ENCODE results near the gene FAM210B.
"Not testable (repeated sequence)": the region's sequence is repeated elsewhere in the genome, so short reads cannot be mapped to it uniquely, and the experiment has no call there.

The FAM210B gene

DNA sequence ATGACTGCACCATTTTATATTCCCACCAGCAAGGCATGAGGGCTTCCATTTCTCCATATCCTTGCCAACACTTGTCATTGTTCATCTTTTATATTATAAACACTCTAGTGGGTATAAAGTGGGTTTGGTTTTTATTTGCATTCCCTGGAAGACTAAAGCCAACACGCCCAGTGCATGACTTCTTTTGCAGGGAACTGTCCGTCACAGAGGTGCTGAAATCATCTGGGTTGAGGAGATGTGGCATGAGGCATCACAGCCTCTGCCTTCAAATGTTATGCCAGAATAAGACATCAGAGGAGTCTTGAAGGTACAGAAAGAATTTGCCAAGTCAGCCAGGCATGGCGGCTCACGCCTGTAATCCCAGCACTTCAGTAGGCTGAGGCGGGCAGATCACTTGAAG is 29.9 kb upstream of the FAM210B start:
- no peak for DNase-seq (ENCODE audit: low spot score)
- TF ChIP-seq, protein P1, sequence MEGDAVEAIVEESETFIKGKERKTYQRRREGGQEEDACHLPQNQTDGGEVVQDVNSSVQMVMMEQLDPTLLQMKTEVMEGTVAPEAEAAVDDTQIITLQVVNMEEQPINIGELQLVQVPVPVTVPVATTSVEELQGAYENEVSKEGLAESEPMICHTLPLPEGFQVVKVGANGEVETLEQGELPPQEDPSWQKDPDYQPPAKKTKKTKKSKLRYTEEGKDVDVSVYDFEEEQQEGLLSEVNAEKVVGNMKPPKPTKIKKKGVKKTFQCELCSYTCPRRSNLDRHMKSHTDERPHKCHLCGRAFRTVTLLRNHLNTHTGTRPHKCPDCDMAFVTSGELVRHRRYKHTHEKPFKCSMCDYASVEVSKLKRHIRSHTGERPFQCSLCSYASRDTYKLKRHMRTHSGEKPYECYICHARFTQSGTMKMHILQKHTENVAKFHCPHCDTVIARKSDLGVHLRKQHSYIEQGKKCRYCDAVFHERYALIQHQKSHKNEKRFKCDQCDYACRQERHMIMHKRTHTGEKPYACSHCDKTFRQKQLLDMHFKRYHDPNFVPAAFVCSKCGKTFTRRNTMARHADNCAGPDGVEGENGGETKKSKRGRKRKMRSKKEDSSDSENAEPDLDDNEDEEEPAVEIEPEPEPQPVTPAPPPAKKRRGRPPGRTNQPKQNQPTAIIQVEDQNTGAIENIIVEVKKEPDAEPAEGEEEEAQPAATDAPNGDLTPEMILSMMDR (IDR thresholded peaks at IDR 0.05; ENCODE audit: extremely low read depth, missing control alignments) = no peak

DNA sequence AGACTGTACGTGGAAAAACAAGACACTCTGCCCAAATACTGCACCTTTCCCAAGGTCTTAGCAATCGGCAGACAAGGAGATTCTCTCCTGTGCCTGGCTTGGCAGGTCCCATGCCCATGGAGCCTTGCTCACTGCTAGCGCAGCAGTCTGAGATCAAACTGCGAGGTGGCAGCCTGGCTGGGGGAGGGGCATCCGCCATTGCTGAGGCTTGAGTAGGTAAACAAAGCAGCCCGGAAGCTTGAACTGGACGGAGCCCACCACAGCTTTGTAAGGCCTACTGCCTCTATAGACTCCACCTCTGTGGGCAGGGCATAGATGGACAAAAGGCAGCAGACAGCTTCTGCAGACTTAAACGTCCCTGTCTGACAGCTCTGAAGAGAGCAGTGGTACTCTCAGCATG is 22.1 kb upstream of the FAM210B start:
- DNase-seq (ENCODE audit: low spot score) = not testable (repeated sequence)

DNA sequence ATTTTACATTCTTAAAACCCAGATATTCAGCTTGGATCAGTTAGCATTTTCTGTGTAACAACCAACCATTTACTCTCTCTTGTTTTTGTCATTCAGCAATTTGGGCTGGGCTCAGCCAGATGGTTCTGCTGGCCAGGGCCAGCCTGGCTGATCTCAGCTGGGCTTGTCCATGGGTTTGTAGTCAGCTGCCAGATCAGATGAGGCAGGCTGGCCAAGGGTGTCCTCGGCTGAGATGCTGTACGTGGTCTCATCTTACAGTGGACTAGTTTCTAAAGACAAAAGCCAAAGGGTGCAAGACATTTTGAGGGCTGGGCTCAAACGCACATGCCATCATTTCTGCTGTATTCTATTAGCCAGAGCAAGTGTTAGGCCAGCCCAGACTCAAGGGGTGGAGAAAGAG is 16.0 kb upstream of the FAM210B start:
- DNase-seq (ENCODE audit: low spot score) = no peak
- TF ChIP-seq, protein P1 (IDR thresholded peaks at IDR 0.05; ENCODE audit: extremely low read depth, missing control alignments) = no peak

DNA sequence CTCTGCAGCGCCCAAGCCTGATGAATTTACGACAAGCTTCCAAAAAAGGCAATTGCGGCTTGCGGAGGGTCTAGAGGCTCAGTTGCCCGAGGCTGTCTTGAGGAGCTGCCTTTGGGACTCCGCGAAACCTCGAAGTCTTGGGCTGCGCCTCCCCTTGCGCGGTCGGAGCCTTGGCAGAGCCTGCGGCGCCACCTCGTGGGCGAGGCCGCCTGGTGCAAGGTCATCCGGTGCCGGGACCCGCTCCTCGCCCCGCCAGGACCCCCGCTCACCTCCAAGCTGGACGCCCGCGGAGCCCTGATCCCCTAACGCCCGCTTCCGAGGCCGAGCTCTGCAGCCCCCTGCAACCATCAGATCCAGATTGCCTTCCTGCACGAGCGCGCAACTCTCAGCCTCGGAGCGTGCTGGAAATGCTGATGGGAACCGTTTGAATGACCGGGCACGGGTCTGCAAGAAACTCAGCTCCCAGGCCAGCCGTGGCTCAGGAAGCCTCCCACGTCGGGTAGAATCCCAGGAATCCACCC is 14.9 kb upstream of the FAM210B start:
- peak; percentile 73 for DNase-seq (ENCODE audit: low spot score)
- TF ChIP-seq, protein P1 (IDR thresholded peaks at IDR 0.05; ENCODE audit: extremely low read depth, missing control alignments) = peak; percentile 54

DNA sequence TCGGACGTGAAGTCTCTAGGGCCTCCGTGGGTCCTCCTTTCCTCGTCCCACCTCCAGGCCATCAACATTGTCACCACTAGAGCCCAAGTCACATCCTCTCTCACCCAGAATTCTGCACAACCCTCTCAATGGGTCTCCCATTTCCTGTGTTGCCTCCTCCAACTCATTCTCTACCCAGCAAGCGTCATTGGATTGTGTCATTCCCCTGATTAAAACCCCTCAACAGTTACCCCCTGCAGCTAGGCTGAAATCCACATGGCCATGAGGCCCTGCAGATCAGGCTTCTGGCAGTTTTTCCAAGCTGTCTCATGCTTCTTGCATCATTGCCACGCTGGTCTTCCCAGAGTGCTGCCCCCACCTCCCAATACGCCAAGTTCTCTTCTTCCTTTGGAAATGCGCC is 12.9 kb upstream of the FAM210B start:
- TF ChIP-seq, protein P1 (IDR thresholded peaks at IDR 0.05; ENCODE audit: extremely low read depth, missing control alignments) = no peak
- DNase-seq (ENCODE audit: low spot score) = no peak

DNA sequence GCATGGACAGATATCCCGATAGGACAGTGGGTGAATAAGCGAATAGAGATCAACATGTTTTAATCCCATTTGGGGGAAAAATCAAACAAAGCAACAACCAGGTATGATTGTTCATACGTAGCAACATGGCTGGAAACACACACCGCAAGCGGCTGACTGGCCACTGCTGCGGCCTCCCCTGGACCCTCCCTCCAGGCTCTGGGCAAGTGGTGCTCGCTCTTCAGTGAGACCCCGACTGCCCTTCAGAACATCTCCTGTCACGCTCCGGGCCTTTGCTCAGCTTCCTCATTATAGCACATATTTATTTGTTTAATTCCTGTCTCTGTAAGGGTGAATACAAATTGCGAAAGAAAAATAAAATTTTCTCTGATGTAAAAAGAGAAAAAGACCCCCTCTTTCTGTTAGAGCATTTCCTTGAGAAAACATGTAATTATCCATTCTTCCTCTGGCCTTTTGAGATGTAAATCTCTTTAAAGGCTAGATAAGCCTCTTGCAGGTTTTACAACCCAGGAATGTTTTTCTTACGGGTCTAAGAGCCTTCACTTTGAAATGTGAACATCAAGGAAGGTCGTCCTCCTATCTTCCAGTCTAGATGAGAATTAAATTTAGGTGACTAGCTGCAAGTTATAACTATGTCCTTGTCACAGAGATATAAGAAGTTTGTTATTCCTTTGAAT is 11.0 kb upstream of the FAM210B start:
- TF ChIP-seq, protein P1 (IDR thresholded peaks at IDR 0.05; ENCODE audit: extremely low read depth, missing control alignments) = no peak
- DNase-seq (ENCODE audit: low spot score) = no peak

DNA sequence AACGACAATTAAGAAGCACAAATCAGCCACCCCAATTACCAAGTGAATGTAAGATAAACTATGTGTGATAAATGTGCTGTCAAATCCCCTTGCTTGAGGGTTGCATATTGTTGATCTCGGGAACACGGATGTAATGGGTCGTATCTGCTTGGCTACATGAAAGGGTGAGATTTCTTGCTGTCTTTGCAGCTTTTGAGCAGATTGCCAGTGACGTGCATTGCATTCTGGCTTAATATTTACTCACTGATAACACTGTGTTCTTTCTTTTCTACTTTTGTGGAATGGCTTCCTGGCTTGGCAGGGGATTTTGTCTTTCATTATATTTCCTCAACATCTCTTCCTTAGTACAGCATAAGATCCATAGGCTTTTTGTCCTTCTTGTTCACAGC is 10.5 kb upstream of the FAM210B start:
- DNase-seq (ENCODE audit: low spot score) = no peak
- TF ChIP-seq, protein P1 (IDR thresholded peaks at IDR 0.05; ENCODE audit: extremely low read depth, missing control alignments) = no peak

DNA sequence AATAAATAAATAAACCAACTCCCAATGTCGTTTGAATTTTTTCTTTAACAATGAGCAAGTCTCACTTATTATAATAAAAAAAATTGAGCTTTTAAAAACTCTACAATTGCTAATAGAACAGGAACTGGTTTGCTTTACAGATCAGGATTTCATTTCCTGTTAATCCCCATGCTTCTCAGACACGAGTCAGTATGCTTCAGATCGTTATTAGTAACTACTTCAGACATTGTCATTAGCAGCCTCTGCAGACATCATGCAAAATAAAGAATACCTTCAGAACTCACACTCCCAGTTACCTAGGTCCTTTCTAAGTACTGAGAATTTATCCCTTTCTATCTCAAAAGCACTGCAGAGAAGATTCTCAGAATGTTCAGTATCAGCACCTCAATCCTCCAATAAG is 10.0 kb upstream of the FAM210B start:
- DNase-seq (ENCODE audit: low spot score) = no peak

More for the DNA sequence above, 10.0 kb upstream of the FAM210B start:
- TF ChIP-seq, protein P1 (IDR thresholded peaks at IDR 0.05; ENCODE audit: extremely low read depth, missing control alignments) = no peak
